NK-92 treated with Interleukin-12 subunit alpha and Interleukin-12 subunit beta, amount 100 ng/mL, for 24 hours (cell line): ENCODE data around the gene PNKP.

Experiments used
- DNase-seq: peaks from one replicate; lab custom pipeline; 2025; lab: John Stamatoyannopoulos, UW

The PNKP gene

DNA sequence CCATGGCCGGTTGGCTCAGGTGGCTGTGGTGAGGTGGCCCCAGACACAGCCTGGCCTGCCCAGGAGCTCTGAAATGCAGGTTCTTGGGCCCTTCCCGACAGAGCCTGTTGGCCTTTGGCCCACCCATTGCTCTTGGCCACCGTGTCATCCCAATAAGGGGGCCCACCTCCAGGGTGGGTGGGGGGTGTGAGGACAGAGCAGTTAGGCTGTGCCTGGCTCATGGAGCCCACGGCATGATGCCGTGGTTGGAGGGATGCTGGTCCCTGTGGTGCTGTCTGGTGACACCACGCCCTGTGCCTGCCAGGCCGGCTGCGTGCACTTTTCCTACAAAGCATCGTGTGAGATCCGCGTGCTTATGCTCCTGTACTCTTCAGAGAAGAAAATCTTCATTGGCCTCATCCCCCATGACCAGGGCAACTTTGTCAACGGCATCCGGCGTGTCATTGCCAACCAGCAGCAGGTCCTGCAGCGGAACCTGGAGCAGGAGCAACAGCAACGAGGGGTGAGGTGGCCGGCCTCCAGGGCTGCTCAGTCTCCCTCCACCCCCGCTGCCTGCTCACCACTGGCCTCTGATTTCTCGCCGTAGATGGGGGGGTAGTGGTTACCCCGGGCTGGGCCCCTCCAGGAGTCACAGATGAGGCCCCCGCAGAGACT is 7.6 kb downstream of the PNKP start:
- DNase-seq = no peak

DNA sequence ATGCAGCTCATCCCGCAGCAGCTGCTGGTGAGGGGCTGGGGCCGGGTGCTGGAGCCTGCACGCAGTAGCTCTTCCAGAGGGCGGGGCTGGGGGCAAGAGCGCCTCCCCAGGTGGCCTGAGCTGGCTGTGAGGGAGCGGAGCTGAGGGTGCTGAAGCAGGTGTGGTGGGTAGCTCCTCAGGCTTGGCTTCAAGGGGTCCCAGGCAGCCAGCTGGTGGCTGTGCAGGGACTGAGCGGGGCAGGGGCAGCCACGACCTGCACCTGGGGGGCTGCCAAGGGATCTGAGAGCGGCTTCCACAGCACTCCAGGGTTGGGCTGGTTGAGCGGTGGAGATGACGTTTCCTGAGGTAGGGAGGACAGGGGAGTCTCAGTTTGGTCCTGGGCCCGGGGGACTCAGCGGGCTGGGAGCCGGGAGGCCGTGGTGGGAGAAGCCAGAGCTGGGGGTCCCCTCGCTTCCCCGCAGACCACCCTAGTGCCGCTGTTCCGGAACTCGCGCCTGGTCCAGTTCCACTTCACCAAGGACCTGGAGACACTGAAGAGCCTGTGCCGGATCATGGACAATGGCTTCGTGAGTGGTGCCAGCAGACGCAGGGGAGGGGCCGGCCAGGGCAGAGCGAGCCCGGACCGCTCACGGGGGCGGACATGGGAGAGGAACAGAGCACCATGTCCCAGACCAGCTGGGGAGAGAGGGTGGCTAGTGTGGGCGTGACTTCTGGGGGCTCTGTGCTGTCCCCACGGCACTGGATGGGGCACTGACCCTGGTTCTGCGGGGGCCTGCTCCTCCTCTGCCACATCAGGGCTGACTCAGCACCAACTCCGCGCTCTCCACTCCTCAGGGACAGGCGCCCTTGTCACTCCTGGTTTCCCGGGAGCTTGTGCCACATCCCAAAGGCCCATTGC is 9.0 kb downstream of the PNKP start:
- DNase-seq = no peak

DNA sequence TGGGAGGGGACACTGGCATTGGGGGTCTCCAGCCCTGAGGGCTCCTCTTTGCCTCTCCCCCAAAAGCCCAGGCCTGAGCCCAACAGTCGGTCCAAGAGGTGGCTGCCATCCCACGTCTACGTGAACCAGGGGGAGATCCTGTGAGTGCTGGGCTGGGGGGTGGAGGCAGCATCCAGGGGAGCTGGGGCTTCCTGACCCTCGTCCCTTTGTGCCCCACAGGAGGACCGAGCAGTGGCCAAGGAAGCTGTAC is 9.6 kb downstream of the PNKP start:
- DNase-seq = no peak

DNA sequence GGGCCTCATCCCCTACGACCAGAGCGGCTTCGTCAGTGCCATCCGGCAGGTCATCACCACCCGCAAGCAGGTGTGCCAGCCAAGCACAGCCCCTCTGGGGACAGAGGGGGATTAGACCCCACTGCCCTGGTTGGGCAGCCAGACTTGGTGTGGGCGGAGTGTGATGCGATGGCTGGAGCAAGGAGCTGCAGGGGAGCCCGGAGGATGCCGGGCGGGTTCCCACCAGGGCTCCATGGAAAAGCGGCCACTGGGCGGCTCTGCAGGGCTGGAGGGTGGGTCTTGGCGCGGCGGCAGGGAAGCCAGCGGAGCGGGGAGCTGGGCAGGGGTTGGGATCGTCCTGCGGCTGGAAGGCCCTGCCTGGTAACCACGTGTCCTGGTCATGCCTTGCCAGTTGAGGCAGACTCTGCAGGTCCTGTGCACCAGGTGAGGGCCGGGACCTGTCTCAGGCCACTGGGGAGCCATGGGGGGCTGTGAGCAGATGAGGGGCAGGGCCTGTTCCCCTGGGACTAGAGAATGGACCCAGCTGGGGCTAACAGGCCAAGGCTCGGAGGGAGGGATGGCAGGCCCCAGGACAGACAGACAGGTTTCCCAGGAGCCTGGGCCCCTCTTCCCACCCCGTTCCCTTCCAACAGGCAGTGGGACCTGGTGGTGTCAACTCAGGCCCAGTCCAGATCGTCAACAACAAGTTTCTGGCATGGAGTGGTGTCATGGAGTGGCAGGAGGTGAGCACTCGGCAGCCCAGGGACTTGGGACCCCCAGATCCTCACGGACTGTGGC is 10.1 kb downstream of the PNKP start:
- no peak for DNase-seq

DNA sequence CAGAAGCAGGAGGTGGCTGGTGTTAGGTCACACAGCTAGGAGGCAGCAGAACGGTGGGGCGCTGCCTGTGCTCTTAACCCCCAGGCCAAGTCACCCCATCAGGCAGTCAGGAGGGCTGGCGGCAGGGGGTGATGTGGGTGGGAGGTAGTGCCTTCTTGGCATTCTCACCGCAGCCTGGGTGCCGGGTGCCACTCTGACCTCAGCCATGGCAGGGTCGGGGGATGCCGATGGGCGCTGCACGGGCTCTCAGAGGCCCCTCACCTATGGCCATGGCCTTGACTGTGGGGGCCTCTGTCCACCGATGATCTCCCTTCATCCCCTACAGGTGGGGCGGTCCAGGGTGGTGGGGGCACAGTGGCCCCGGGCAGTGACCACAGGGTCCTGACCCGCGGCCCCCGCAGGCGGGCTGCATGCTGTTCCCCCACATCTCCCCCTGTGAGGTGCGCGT is 10.8 kb downstream of the PNKP start:
- DNase-seq = no peak

DNA sequence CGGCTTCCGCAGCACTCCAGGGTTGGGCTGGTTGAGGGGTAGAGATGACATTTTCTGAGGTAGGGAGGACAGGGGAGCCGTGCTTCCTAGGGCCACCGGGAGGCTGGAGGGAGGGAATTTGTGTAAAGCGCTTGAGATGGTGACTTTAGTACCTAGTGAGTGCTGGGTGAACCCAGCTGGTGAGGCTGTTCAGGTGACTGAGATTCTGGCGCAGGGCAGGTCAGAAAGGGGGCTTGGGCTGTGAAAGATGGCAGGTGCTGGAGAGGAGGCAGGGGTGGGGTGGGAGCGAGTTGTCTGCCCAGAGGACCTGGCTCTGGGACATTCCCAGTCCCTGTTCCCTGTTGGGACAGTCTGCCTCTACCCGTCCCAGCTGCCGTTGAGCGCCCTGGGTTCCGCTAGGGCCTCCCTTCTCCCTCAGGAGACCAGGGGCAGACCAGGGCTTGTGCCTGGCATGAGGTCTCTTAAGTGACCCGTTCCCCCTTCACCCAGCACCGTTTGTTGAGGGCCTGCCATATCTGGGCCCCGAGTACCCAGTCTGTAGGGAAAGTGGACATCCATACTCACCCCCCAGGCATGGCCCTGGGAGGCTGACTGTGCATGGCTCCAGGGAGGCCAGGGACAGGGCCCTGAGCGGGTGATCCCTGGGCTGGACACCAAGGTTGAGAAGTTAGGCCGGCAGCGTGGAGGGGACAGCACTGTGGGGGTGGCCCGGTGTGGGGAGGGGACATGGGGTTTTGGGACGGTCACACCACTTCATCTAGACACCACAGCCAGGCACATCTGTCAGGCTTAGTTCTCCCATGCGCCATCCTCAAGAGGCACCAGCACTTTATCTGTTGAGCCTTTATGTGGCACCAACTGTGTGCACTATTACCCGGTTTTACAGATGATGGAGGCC is 11.5 kb downstream of the PNKP start:
- DNase-seq = no peak

DNA sequence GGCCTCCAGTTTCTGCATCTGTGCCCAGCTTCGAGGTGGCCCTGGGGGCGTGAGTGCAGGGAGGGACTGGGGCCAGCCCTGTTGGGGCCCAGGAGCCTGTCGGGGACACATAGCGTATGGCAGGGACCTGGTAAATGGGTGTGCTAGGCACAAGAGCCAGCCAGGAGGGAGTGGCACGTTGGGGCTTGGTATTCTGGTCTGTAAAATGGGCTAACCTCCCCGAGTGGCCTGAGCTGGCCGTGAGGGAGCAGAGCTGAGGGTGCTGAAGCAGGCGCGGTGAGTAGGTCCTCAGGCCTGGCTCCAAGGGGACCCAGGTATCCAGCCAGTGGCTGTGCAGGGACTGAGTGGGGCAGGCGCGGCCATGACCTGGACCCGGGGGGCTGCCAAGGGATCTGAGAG is 12.1 kb downstream of the PNKP start:
- no peak for DNase-seq

DNA sequence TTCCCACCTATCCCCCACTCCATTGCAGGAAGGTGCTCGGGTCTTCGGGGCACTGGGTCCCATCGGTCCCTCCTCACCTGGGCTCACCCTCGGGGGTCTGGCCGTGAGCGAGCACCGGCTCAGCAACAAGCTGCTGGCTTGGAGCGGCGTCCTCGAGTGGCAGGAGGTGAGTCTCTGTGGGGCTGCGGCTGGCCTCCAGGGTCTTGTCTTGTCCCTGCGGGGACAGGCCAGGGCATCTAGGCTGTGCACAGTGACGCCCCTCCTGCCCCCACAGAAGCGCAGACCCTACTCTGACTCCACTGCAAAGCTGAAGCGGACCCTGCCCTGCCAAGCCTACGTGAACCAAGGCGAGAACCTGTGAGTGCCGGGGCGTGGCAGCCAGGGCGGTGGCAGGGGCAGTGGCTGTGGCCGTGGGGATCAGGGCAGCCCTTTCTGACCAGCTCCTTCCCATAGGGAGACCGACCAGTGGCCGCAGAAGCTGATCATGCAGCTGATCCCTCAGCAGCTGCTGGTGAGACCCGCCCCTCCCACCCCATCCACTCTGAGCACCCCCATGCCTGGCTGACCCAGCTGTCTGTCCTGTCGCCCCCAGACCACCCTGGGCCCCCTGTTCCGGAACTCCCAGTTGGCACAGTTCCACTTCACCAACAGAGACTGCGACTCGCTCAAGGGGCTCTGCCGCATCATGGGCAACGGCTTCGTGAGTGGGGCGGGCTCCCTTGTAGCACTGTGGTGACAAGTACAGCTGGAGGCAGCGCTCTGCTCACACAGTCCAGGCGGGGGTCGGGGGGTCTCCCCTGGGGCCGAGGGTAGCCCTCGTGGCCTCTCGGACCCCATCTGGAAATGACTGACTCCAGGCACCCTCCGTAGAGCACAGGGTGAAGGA is 12.8 kb downstream of the PNKP start:
- DNase-seq = no peak

DNA sequence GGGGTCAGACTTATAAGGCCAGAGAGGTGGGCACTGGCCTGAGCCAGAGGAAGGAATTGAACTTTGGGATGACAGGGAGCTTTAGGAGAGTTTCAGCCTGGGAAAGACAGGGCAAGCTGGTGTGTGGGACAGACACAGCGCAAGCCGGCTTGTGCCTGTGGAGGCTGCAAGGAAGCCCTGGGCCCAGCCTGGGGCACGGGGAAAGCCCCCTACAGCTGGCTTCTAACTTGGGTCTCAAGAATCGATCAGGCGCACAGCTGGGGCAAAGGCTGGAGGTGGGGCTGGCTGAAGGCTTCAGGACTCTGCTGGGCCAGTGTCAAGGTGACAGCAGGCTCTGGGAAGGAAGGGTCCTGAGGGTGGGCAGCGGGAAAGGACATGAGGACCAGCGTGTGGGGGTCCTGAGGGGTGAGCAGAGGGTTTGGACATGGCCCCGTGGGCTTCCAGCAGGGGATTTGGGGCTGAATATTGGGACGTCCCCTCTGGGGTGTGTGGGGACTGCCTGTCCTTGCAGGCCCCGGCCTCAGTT is 13.5 kb downstream of the PNKP start:
- DNase-seq = no peak

DNA sequence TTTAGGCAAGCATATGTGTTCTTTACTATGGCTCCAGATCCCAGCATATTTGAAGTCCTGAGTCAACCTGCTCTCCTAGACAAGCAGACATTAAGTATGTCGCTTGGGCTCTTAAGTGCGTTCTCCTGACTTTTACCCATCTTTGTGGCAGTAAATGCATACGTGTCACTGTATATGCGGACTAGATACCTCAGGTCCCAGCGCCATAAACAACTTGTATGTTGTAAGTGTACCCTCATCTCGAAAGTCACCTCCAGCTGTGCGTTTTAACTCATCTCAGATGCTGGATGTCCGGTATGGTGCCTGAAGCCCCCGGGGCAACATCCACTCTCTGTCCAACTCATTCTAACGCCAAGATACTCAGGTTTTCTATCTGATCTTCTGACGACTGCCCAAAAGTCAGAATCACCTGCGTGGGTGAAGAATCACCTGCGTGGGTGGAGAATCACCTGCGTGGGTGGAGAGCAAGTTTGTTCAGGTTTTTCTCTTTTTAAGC is 14.7 kb downstream of the PNKP start:
- no peak for DNase-seq

DNA sequence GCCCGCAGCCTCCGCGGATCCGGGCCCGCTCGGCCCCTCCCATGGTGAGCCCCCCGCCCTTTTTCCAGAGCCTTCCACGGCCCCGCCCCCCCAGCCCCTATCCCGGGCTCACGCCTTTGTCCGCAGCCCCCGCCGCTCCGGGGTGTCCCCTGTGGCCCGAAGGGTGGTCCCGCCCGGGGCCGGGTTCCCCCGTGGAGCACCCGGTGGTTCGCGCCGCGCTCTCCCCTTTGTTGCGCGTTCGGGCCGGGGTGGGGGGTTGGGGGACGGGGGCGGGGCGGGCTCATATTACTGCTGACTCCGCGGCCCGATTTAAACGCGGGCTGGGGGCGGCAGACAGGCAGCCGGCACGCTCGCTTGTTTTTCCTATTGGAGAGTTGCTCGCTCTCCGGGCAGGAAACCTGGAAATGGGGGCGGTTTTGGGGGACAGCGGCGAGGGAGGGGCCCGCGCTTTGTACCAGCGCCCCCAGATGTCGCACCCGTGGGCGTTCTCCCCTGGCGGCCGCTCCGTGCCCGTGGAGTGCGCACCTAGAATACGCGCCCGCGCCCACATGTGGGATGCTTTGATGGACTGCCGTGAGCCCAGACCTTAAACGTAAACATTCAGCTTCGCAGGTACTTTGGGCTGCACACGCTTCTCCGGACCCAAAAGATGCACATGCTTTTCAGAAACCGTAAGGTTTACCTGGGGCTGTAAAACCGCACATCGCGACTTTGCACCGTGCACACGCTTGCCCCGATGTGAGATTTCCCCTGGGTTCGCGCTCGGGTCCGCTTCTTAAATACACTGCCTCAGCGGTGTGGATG is 15.7 kb downstream of the PNKP start:
- DNase-seq = no peak

DNA sequence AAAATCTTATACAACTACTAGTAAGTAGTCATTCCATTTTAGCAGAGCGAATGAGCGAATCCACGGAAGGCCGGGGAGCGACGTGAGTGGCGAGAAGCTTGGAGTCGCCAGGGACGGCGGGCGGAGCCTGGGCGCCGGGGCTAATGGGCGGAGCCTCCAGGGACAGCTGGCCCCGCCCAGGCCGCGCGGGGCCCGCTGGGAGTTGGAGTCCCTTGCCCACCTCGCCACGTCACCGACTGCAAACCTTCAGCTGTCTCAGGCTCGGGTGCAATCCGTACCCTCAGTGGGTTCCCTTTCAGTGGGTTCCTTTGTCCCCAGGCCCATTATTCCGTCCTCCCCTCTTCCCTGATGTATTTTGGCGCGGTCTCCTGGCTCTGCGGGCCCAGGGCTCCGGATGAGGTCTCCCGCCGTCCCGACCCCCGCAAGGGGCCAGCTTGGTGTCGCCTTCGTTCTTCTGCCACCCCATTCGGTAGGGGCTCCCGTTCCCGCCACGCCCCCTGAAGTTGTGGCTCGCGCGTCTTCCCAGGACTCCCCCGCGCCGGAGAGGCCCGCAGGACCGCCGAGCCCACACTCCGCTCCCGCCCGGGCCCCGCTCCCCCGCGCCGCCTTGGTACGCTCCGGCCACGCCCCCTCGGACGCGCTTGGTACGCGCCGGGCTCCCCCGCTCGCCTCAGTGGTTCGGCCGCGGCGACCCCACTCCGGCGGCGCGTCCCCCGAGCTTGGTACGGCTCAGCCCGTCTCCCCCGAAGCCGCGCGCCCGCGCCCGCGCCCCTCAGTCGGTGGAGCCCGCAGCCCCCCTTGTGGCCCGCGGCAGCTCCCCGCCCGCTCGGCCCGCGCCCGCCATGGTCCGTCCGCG is 16.7 kb downstream of the PNKP start, which contains the start of gene PTOV1:
TSS of gene PTOV1 (plus strand) at position 673 of the 856 bp plus-strand sequence.
- DNase-seq = peak; percentile 41

DNA sequence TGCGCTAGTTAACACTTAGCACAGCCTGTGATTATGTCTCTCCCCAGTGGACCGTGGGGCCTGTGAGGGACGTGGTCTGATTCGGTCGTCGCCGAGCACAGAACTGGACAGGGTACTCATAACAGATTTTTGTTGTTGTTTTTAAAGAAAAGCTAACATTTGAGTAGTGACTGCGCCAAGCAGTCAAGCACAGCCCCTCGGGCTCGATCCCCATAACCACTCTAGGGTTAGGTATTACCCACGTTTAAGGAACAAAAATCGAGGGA is 17.2 kb downstream of the PNKP start:
- no peak for DNase-seq

DNA sequence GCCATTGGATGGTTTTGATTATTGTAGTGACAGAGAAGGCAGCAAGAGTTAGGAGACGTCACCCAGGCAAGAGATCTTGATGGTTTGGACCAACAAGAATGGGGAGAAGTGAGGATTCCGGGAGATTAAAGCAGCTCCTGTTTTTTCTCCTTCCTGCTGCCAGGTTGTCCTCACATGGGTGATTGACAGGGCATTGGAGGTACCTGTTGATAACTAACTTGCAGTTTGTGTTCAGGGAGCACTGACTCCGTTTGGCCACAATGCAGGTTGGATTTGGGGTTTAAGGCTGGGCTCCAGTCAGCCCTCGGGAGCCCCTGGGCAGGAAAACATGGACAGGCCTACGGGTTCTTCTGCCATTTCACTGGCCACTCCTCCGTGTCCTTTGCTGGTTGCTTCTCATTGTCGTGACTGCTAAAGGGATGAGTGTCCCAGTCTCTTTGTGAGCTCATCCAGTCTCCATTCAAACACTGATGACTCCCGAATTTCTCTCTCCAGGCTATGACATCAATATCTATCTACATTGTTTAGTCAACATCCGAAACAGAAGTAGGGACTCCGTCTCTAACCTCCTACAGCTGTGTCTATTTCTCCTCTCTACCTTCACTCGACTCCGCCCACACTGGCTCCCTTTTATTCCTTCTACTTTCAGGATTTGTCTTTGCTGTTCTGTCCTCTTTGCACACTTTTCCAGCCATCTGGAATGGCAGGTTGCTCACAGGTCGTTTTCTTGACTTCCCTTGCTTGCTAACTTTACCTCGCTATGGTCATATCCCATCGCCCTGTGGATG is 17.7 kb downstream of the PNKP start:
- DNase-seq = no peak

DNA sequence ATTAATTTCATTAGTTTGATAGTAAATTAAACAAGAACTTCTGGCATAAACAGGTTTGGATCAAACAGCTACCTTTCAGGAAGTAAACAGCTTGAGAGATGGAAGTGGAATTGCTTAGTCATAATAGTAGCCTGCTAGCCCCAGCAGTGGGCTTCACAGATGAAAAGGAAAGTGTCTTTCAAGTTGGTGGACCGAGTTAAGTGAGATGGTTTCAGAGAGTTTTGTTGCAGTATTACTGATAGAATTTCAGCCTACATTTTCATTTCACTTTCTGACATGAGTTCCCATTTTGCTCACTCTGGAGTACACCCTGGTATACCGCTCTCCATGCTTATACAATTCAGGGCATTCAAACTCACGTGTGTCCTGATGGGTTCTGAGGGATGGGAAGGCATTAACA is 18.4 kb downstream of the PNKP start:
- DNase-seq = no peak

DNA sequence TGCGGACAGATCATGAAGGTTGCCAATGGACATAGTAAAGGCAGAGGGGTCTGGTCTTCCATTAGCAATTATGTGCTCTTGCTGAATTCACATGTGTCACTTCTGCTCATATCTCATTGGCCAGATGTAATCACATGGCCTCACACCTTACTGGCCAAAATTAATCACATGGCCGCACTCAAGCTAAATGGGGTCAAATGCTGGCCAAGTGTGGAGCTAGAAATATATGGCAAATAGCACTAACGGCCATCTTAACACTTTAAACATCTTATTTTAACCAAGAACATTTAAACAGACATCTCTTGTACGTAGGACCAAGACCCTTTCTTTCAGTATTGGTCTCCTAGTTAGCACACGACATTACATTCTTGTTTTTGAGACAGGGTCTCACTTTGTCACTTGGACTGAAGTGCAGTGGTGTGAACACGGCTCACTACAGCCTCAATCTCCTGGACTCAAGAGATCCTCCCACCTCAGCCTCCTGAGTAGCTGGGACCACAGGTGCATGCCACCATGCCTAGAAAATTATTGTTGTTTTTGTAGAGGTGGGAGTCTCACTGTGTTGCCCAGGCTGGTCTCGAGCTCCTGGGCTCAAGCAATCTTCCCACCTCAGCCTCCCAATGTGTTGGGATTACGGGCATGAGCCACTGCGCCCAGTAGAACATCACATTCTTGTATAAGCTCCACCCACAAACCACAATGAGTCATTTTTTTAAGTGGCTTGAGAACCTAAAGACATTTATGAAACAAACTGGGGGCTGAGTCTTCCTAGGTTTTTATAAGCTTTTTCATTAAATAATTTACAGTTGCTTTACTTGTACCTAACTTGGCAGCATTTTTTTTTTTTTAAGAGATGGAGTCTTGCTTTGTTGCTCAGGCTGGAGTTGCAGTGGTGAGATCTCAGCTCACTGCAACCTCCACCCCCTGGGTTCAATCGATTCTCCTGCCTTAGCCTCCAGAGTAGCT is 19.4 kb downstream of the PNKP start:
- DNase-seq = no peak

DNA sequence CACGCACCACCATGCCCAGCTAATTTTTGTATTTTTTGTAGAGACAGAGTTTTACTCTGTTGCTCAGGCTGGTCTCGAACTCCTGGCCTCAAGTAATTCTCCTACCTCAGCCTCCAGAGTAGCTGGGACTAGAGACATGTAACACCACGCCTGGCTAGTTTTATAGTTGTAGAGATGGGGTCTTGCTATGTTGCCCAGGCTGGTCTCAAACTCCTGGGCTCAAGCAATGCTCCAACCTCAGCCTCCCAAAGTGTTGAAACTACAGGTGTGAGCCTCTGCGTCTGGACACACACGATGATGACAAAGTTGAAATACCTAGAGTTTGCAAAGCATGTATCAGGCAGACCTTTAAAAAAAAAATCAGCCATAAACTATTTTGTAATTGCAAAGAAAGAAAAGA is 21.0 kb downstream of the PNKP start:
- no peak for DNase-seq
